Endothelial cell of umbilical vein (primary cell): ENCODE measurements around the gene MKKS. TPM values are rescaled to one million over a fixed set of nuclear protein-coding genes. Genes with fewer than 3 reads are reported as not detected.

ENCODE experiments used
- BruUV-seq: library from RNA; stranded (reverse); fragments of 400-500 nt; replicated peaks from 2 replicates; lab custom pipeline; 2021; lab: Mats Ljungman, UMichigan
- CTCF ChIA-PET: fragments of 300-600, 350-600 bp; sonication (Branson Sonifier 250); formaldehyde crosslinking; loops from one replicate; lab custom pipeline; 2021; ENCODE audit warnings: antibody characterized with exemption, inconsistent platforms; lab: Charles Lee
- POLR2A ChIA-PET: fragments of 300-600, 350-600 bp; sonication (Branson Sonifier 250); formaldehyde crosslinking; loops from one replicate; lab custom pipeline; 2021; ENCODE audit warnings: antibody characterized with exemption, inconsistent platforms; lab: Charles Lee
- DNase-seq: peaks from one replicate; pipeline ENCODE4 v3.0.0-alpha.2; 2011; ENCODE audit warnings: low read depth, low spot score
- FAIRE-seq: peaks from 2 replicates; lab custom pipeline; 2011; peaks lifted over from hg19 to GRCh38; lab: Jason Lieb, UNC
- H2AFZ ChIP-seq: 2 replicates; pipeline ENCODE4 v1.6.0; 2012; ENCODE audit warnings: low read depth, low read length, control low read depth, inconsistent platforms
- H3K27ac ChIP-seq: 2 replicates; pipeline ENCODE4 v1.5.1; 2011; ENCODE audit warnings: low read depth, mild to moderate bottlenecking, control low read depth, low read length, moderate library complexity; ENCODE audit not compliant: insufficient read depth
- H3K27me3 ChIP-seq, 2 experiments: 2 replicates each; pipeline versions ENCODE4 v1.6.0 to v1.6.1; 2011; ENCODE audit warnings: low read length in 2 of 2, mixed read lengths in 1 of 2; ENCODE audit not compliant: control insufficient read depth in 2 of 2, insufficient read depth in 2 of 2
- H3K36me3 ChIP-seq, 2 experiments: 2 replicates in 1 of 2; 3 replicates in 1 of 2; pipeline ENCODE4 v1.5.1; 2011; ENCODE audit warnings: low read length in 2 of 2, mild to moderate bottlenecking in 1 of 2, moderate library complexity in 1 of 2; ENCODE audit not compliant: control insufficient read depth in 2 of 2, insufficient read depth in 2 of 2; ENCODE audit errors: extremely low read depth in 1 of 2
- H3K4me1 ChIP-seq: 3 replicates; pipeline ENCODE4 v1.5.1; 2011; ENCODE audit warnings: mild to moderate bottlenecking, low read length; ENCODE audit not compliant: control insufficient read depth, insufficient read depth; ENCODE audit errors: extremely low read depth
- H3K4me2 ChIP-seq: 2 replicates; pipeline ENCODE4 v1.6.1; 2011; ENCODE audit warnings: low read length, control low read depth, mixed read lengths; ENCODE audit not compliant: insufficient read depth
- H3K4me3 ChIP-seq, 3 experiments: fragments of 200-600 bp in 1 of 3; sonication (generic), shearing (Covaris generic) in 1 of 3; replicated peaks in 1 of 3; 2 replicates each; pipeline ENCODE4 v1.5.1; 2011 to 2016; ENCODE audit warnings: control low read depth in 3 of 3, low read length in 3 of 3, mild to moderate bottlenecking in 2 of 3, inconsistent platforms in 1 of 3, low read depth in 1 of 3, moderate library complexity in 1 of 3; ENCODE audit not compliant: insufficient read depth in 1 of 3
- H3K79me2 ChIP-seq: 2 replicates; pipeline ENCODE4 v1.6.0; 2012; ENCODE audit warnings: low read length, inconsistent platforms; ENCODE audit not compliant: control insufficient read depth, insufficient read depth
- H3K9ac ChIP-seq: replicated peaks from 2 replicates; pipeline ENCODE3; 2011; ENCODE audit warnings: low read length, control low read depth; ENCODE audit not compliant: insufficient read depth; ENCODE audit errors: extremely low read depth
- H3K9me1 ChIP-seq: replicated peaks from 3 replicates; pipeline ENCODE4 v1.6.0; 2011; ENCODE audit warnings: mild to moderate bottlenecking, low read length; ENCODE audit not compliant: control insufficient read depth, insufficient read depth; ENCODE audit errors: extremely low read depth
- H3K9me3 ChIP-seq: replicated peaks from 2 replicates; pipeline ENCODE4 v1.5.1; 2012; ENCODE audit warnings: low read length, inconsistent platforms; ENCODE audit not compliant: control insufficient read depth, insufficient read depth
- H4K20me1 ChIP-seq: replicated peaks from 2 replicates; pipeline ENCODE3; 2011; ENCODE audit warnings: mild to moderate bottlenecking, low read length; ENCODE audit not compliant: control insufficient read depth, insufficient read depth; ENCODE audit errors: extremely low read depth
- EZH2 ChIP-seq: IDR thresholded peaks from 2 replicates; pipeline ENCODE4 v1.6.1; 2012; ENCODE audit warnings: borderline replicate concordance, low read depth, mild to moderate bottlenecking, moderate library complexity, low read length, inconsistent platforms; ENCODE audit not compliant: severe bottlenecking
- JUN ChIP-seq: IDR thresholded peaks from 2 replicates; pipeline ENCODE4 v1.6.1; 2011; ENCODE audit warnings: borderline replicate concordance, low read depth; ENCODE audit not compliant: insufficient read length, insufficient read depth
- MYC ChIP-seq: IDR thresholded peaks from one replicate; pipeline ENCODE4 v1.6.1; 2011; ENCODE audit warnings: mild to moderate bottlenecking, low read depth, low read length
- POLR2A ChIP-seq: IDR thresholded peaks from 2 replicates; pipeline ENCODE4 v1.6.1; 2012; ENCODE audit warnings: low read depth, mild to moderate bottlenecking, control low read depth, low read length
- POLR2AphosphoS5 ChIP-seq: IDR thresholded peaks from 2 replicates; pipeline ENCODE4 v1.6.1; 2012; ENCODE audit warnings: low read depth, mild to moderate bottlenecking, control low read depth, low read length, moderate library complexity; ENCODE audit not compliant: insufficient read depth
- dilution Hi-C: fragments of 300-500 bp; cut with MboI; formaldehyde crosslinking; loops from one replicate; pipeline ENCODE4 v1.15.0; 2019; ENCODE audit warnings: low sequenced_read_pairs; ENCODE audit not compliant: extremely low pct_ligation_motif_present
- intact Hi-C: fragments of 100-400 bp; cut with micrococcal nuclease; formaldehyde crosslinking; loops from one replicate; pipeline ENCODE4 v1.10.0; 2022
- polyA plus RNA-seq, 4 experiments: library from polyadenylated mRNA; depleted of rRNA in 3 of 4; stranded (reverse) in 3 of 4; unstranded in 1 of 4; fragments of >200 nt; gene quantifications; 2 replicates each; pipeline versions ENCODE4 v1.2.1 to v1.2.3, GENCODE V29; 2011 to 2012; ENCODE audit warnings: missing spikeins in 1 of 4
- total RNA-seq: library from RNA; stranded (reverse); gene quantifications from 2 replicates; pipeline ENCODE4 v1.2.3, GENCODE V29; 2021
- TF ChIP-seq, protein P1 (sequence below), 2 donors: IDR thresholded peaks; 1 replicate in 1 of 2; 2 replicates in 1 of 2; pipeline ENCODE4 v1.5.1; 2011; ENCODE audit warnings: low read length in 2 of 2, mild to moderate bottlenecking in 2 of 2, moderate library complexity in 2 of 2, control low read depth in 1 of 2, inconsistent platforms in 1 of 2, low read depth in 1 of 2; ENCODE audit not compliant: insufficient read depth in 1 of 2; ENCODE audit errors: extremely low read depth in 1 of 2
- TF ChIP-seq, protein P2 (sequence below): IDR thresholded peaks from 2 replicates; pipeline ENCODE4 v1.6.1; 2011; ENCODE audit not compliant: insufficient read depth, insufficient read length

The MKKS gene
- total and polyA plus RNA-seq, 2 donors (not counting 3 experiments of a cell fraction or from before 2014, with no cell fraction given), result 7.9 to 10.5 TPM

GRCh38 chr20:10370091-10370887, 63.7 kb downstream of the MKKS start:
- FAIRE-seq (no peak), DNase-seq (no peak)
- Histone ChIP-seq H3K79me2 (no peaks in the 10 kb centered on the region), H3K9ac (no peak overlapping the region), H2AFZ (peak overlapping the region; percentile 84), H3K4me3 (no peak overlapping the region), H3K27ac (peak overlapping the region; percentile 48), H3K9me3 (no peaks in the 10 kb centered on the region), H3K4me1 (peaks cover 22% of the 10 kb centered on the region), H4K20me1 (no peaks in the 10 kb centered on the region), H3K9me1 (no peaks in the 10 kb centered on the region), H3K27me3 (no peaks in the 10 kb centered on the region), H3K36me3 (no peaks in the 10 kb centered on the region), H3K4me2 (peak overlapping the region; percentile 60)
- ChIA-PET CTCF (interaction anchor here (1.9 kb wide), 1 partner anchor 10 kb away, joined by 8 read pairs; no protein-coding TSS in a partner anchor), POLR2A (no interaction called here)
- TF ChIP-seq JUN (no peak), EZH2 (no peak), POLR2A (no peak), MYC (no peak), POLR2AphosphoS5 (no peak)
- TF ChIP-seq, protein P1, sequence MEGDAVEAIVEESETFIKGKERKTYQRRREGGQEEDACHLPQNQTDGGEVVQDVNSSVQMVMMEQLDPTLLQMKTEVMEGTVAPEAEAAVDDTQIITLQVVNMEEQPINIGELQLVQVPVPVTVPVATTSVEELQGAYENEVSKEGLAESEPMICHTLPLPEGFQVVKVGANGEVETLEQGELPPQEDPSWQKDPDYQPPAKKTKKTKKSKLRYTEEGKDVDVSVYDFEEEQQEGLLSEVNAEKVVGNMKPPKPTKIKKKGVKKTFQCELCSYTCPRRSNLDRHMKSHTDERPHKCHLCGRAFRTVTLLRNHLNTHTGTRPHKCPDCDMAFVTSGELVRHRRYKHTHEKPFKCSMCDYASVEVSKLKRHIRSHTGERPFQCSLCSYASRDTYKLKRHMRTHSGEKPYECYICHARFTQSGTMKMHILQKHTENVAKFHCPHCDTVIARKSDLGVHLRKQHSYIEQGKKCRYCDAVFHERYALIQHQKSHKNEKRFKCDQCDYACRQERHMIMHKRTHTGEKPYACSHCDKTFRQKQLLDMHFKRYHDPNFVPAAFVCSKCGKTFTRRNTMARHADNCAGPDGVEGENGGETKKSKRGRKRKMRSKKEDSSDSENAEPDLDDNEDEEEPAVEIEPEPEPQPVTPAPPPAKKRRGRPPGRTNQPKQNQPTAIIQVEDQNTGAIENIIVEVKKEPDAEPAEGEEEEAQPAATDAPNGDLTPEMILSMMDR (IDR thresholded peaks at IDR 0.05; ENCODE audit: extremely low read depth in 1 of 2, insufficient read depth in 1 of 2, low read depth in 1 of 2, low read length in 2 of 2), result no peak
- TF ChIP-seq, protein P2, sequence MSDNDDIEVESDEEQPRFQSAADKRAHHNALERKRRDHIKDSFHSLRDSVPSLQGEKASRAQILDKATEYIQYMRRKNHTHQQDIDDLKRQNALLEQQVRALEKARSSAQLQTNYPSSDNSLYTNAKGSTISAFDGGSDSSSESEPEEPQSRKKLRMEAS, result no peak
- dilution Hi-C loops (no loop called here), intact Hi-C loops (no loop called here)
- no TSS peak for BruUV-seq
